WTC11 (cell line): Measurements from ENCODE around the gene PGGHG.

Source experiments
- ATF3 ChIP-seq: sonication (generic); formaldehyde crosslinking; conservative IDR thresholded peaks from 2 replicates; pipeline ENCODE4 v1.8.1; 2022; ENCODE audit warnings: mild to moderate bottlenecking, missing genetic modification reagents
- CBFB ChIP-seq: sonication (generic); formaldehyde crosslinking; IDR thresholded peaks from 2 replicates; pipeline ENCODE4 v1.8.1; 2022; ENCODE audit warnings: mild to moderate bottlenecking, low read depth, missing genetic modification reagents
- CTCF ChIP-seq: fragments of 200-600 bp; IDR thresholded peaks from 2 replicates; pipeline ENCODE4 v1.8.0; 2022; ENCODE audit warnings: antibody characterized with exemption
- ETV6 ChIP-seq: sonication (generic); formaldehyde crosslinking; IDR thresholded peaks from 2 replicates; pipeline ENCODE4 v1.8.1; 2022; ENCODE audit warnings: mild to moderate bottlenecking, missing genetic modification reagents
- IRF1 ChIP-seq: sonication (generic); formaldehyde crosslinking; IDR thresholded peaks from 2 replicates; pipeline ENCODE4 v1.8.0; 2023; ENCODE audit warnings: missing genetic modification reagents
- PRRX2 ChIP-seq: fragments of 250-450 bp; sonication (Bioruptor Pico); IDR thresholded peaks from 2 replicates; pipeline ENCODE4 v1.8.0; 2021; ENCODE audit warnings: mild to moderate bottlenecking
- ZNF317 ChIP-seq: sonication (generic); formaldehyde crosslinking; IDR thresholded peaks from 2 replicates; pipeline ENCODE4 v1.8.1; 2023; ENCODE audit warnings: low read depth, mild to moderate bottlenecking, moderate library complexity, missing genetic modification reagents, borderline replicate concordance

- TF ChIP-seq CBFB (CRISPR knock-in tag), result no peak
- TF ChIP-seq ETV6 (CRISPR knock-in tag), result no peak
- TF ChIP-seq IRF1 (CRISPR knock-in tag), result no peak
- TF ChIP-seq ZNF317 (CRISPR knock-in tag), result no peak
- no peak for TF ChIP-seq CTCF
- no peak for TF ChIP-seq ATF3 (CRISPR knock-in tag)
- no peak for TF ChIP-seq PRRX2 (CRISPR knock-in tag)
Observed at GRCh38 chr11:283405-284104, 5.4 kb upstream of the PGGHG start.
